ENCODE data around the gene SLC16A11.
A peak's percentile ranks its signal among the peaks of the same experiment; 100 is the strongest.

SLC16A11 gene

DNA sequence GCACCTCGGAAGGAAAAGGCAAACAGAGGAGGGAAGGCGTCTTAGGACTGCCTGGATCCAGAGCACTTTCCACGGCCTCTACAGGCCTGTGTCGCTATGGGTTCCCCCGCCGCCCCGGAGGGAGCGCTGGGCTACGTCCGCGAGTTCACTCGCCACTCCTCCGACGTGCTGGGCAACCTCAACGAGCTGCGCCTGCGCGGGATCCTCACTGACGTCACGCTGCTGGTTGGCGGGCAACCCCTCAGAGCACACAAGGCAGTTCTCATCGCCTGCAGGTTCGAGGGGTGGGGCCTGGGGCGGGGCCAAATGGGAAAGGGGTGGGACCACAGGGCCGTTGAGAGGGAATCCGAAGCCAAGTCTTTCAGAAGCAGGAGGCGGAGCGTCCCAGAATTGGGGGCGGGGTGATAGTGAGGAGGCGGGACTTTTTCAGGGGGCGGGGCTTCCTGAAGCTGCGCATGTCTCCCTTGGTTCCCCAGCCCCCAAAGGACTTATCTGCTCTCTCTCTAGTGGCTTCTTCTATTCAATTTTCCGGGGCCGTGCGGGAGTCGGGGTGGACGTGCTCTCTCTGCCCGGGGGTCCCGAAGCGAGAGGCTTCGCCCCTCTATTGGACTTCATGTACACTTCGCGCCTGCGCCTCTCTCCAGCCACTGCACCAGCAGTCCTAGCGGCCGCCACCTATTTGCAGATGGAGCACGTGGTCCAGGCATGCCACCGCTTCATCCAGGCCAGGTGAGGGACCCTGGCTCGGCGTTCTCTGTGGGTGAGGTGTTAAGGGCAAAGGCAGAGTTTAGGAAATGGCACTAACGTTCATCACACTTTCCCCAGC is 20.1 kb downstream of the SLC16A11 start:
- DNase-seq, result peak; percentile 84

DNA sequence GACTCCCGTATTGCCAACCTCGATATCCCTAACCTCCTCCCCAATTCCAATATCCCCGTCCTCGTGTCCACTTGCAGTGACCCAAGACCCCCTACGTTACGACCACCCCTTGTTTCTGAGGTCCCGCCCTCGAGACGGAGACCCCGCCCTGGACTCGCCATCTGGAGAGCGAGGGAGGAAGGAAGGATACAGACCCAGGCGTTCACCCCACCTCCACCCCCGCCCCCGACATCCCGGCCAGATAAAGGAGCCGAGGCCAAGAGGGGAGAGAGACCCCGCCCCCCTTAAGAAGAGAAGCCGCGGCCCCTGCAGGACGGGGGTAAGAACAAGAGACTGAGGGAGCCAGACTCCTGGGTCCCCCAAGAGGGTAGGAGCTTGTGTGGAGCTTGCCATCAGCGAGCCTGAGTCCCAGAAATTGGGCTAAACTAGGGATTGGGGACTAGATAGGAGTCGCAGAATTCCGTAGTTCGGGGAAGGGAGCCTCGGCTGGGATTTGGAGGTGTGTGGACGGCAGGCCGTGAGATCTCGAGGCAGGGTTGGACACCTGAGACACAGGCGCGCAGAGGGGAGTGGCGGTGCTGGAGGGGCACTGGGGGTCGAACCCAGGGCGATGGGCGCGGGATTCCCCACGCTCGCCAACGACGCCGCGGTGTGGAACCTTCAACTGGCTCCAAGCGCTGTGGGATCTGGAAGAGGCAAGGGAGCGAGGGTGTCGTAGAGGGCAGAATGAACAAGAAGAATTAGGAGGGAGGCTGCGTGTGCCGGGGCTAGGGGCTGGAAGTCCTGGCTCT is 20.9 kb downstream of the SLC16A11 start, which contains the start of gene BCL6B:
Gene BCL6B (plus strand): TSS at position 270 of the 791 bp plus-strand sequence. CDS start 622 bp downstream, outside the sequence.
- no peak for DNase-seq

DNA sequence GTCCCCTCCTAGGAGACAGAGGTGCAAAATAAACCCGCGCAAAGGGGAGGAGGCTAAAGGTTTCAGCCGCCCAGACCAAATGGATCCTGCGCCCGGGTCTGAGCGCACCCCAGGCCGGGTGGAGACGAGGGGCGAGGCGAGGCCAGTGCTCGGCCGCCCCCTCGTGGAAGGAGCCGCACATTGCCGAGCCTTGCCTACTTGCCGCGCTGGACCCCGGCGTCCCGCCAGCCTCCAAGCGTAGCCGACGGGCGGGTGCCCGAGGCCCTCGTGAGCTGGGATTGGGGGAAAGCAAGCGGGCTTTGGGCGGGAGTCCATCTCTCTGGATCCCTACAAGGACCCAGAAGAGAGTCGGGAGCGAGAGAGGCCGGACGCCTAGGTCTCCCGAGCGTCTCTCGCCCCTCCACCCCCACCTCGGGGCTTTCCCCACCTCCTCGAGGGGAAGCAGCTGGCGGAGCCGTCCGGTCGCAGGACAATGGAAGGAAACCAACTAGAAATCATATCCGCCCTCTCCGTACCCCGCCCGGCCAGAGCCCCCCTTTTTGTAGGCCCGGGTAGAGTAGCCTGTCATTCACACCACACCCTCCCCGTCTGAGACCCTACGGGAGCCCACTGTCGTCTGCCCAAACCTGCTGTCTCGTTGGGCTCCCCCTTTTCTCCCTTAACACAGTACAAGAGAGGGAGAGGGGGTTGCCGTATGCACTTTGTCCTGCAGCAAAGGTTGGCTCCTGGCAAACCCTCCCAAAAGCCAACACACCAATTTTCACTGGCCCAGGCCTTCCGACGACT is 21.7 kb downstream of the SLC16A11 start:
- peak; percentile 83 for DNase-seq

DNA sequence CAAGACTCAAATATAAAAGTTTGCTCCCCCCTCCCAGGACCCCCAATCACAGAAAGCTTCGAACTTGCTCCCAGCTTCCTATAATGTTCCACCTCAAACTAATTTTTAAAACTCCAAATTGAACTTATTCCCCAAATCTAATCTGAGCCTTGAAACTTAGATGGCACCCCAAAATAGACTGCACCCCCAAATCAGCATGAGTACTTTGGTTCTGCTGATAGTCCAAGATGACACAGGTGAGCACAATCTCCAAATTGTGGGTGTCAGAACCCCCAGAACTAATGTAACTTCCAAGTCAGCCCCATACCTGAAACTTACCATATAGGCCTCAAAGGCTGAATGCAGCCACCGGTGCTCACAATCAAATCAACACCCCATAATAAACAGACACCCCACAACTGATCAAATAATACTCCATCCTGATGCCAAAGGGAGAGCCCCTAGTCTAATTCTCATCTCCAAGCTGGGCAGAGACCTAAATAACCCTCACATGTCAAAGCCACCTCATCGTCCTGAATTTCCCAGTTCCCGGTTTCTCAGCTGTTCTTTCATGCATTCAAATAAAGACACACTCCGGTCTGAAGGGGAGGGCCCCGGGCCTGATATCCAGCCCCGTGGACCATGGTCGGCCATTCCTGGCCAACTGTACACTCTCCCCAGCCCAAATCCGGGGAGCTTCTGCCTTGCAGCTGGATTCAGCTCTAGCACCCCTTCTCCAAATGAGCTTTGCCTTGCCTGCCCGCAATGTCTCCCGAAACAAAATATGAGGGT is 22.8 kb downstream of the SLC16A11 start:
- no peak for DNase-seq

DNA sequence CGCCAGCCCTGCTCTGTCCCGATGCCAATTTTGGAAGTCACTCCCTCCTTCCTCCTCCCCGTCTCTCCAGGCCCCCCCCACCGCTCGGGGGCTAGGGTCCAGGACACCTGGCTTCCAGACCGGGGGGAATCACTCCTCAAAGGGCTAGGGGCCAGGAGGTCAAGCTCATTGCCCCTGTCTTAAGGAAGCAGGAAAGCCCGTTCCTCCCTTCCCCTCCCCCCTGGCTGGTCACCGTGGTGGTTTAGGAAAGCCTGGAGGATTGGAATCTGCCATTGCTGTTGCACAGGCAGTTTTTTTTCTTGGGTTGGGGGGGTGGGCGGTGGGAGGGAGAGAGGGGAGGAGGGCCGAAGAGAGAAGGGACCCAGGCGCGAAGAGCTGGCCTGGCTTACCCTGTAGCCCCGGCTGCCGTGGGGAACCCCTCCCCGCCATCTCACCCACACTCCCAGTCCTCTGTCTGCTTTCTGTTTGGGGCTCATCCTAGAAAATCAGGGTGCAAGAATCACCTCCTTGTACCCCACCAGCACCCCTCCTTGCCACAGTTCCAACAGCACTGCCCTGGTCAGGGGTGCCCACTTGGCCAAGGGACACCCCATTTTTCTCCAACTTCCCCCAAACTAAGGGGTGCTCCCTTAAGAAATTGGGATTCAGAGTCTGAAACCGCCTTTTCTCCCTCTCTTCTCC is 23.9 kb downstream of the SLC16A11 start:
- peak; percentile 78 for DNase-seq

DNA sequence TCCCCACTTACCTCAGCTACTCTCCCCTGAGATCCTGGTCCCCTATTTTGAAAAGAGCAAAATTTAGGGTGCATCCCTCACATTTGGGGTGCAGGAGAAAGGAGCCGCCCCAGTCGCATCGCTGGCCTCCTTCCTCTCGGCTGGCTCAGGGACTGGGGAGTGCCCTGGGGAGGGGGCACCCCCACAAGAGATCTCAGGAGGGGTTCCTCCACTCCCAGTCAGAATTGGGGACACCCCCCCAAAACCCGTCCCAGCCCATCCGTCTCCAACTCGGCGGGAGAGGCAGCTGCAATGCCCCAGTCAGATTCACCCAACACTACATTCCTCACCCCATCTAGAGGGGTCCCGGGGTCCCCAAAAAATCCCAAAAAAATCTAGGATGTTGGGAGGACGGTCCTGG is 24.5 kb downstream of the SLC16A11 start:
- DNase-seq, result no peak

DNA sequence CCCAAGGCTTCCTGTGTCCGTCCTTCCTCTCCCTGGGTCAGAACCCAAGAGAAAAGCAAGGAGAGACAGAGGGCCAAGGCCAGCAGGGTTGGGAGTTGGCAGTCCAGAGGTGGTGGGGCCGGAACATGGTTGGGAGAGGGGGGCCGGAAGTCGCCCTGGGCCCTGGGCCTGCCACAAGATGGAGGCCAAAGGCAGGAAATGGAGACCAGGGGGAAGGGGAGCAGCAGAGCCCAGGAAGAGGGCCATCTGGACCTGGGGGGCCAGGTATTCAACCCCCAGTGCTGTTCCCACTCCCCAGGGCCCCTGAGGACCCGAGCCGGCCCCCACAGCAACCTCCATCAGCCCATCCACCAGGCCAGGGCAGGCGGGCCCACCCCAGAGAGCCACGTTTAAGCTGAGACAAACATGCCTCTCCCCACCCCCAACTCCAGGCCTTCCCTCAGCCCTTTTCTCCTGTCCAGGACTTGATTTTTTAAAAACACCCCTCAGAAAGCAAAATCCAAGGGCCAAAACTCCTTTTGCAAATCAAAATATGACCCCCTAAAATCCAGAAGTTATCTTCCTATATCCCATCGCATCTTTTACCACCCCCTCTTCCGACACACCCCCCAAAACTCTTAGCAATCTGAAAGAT is 25.4 kb downstream of the SLC16A11 start:
- peak; percentile 13 for DNase-seq

DNA sequence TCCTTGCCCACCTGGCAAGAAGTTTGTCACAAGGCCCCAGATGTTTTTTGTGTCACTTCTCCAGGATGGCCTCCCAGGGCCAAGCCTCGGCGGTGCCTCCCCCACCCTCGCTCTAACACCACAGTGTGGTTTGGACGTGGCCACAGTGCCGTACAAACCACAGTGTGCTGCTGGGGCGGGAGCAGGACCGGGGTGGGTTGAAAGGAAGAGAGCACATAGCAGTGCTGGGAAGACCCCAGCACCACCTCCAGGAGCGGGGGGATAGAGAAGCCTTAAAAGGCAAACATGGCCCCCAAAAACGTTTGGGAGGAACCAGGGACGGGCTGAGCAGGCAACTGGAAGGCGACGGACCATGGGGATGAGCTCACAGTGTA is 26.1 kb downstream of the SLC16A11 start:
- DNase-seq, result no peak

DNA sequence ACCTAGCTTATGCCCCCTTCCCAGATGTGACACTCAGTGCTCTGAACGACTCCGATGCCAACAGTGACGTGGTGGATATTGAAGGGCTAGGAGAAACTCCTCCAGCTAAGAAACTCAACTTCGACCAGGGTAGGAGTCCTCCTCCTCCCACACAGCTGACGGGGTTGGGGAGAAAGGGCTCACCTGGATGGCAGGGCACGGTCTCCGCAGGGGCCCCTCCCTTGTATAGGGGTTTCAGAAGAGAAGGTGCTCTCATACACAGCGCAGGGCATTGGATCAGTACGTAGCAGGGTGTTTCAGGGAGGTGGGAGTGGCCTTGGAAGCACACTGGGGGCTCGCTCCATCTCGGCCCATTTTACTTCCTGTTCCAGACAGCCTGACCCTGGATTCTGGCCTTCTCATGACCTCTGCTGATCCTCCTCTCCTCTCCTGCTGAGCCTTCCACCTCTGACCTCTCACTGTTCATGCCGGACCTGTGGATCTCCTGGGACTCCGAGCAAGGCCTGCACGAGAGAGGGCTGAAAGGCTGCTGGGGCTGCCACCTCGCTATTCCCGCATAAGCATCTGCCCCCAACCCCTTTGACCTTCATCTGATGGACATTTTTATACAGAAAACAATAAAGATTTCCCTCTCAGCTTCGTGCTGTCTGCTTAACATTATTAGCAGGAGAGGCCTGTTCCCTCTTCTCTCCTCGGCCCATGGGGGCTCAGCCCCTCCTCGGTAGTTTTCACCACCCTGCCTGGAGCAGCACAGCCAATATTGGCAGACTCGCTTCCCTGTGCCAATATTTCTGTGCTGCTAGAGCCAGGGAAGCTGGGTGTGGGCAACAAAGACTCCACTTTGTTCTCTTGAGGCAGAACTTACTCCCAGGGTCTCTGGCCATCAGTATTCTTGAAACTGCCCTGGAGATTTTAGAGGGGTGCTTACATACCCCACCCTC is 26.7 kb downstream of the SLC16A11 start:
- no peak for DNase-seq

DNA sequence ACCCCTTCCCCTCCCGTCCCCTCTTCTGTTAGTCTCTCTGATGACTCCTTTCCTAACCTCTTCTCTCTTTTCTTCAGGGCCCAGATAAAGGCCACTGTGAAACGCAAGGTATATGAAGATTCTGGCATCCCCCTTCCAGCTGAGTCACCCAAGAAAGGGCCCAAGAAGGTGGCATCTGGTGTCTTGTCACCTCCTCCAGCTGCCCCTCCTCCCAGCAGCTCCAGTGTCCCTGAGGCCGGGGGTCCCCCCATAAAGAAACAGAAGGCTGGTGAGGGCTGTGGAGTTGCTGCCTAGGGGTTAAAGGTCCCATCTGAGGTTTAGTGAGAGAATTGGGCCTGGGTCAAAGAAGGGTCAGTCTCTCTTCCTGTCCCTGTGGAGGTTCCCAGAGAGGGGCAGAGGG is 27.5 kb downstream of the SLC16A11 start:
- no peak for DNase-seq

DNA sequence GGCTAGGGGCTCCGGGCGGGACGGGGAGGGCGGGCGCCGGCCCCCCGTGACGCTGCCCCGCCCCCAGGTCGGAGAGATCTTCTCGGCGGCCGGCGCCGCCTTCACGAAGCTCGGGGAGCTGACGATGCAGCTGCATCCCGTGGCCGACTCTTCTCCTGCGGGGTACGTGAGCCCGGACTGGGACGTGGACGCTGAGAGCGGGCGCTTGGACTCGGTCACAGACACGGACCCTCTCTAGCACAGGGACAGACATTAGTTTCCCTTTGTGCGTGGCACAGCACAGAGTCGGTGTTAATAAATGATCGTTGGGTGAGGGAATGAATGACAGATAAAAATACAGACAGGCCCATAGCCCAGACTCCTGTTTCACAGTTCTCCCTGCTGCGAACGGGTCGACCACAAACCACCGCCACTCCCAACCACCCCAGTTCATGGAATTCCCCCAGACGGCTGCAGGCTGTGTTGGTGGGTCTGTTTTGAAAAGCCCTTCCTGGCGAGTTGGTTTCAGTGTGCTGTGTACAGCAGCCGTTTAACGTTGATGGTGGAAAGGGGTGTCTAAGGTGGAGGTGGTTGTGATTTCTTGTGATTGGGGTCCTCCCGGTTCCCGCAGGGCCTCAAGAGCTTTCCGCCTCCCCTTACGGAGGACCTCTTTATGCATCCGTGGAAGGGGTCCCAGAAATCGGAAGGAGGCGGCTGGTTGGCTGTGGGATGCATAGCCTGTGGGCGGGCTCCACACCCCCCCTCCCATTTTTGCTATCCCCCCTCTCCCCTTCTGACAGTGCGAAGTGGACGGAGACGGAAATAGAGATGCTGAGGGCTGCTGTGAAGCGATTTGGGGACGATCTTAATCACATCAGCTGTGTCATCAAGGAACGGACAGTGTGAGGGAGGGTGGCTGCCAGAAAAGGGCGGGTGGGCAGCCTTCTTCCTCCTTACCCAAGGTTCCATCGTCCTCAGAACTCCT is 28.6 kb downstream of the SLC16A11 start:
- peak; percentile 63 for DNase-seq

DNA sequence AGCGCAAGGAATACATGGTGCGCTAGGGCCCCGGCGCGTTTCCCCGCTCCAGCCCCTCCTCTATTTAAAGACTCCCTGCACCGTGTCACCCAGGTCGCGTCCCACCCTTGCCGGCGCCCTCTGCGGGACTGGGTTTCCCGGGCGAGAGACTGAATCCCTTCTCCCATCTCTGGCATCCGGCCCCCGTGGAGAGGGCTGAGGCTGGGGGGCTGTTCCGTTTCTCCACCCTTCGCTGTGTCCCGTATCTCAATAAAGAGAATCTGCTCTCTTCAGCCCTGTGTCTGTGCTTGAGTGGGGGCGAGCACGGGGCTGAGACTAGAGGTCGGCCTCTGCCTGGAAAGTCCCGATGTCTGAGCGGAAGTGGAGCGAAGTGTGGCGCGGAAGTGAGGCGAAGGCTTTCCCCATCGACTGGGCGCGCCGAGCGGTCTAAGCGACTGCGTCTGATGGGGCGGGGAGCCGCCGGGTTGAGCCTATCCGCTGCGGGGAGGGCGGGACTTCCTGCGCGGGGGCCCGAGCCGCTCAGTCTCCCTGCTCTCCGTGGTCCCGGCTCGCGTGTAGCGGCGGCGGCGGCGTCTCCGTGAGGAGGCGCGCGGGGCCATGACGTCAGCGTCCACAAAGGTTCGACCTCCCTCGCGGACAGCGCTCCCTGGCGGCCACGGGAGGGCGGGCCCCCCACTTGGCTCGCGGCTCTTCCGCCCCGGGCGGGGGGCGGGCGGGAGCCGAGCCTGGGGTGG is 29.5 kb downstream of the SLC16A11 start:
- peak; percentile 99 for DNase-seq

DNA sequence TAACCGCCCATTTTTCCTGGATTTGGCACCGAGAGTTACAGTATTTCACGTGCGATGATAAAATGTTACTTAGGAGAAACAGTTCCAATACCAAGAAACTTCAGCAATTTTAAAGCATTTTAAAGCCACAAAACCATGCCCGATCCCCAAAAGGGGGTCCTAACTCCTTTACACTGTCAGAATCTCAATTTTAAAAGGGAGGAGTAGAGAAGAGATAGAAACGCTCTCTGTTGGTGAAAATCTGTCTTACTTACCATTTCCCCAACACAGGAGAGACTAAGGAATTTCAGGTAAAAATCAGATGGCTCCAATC is 32.0 kb downstream of the SLC16A11 start:
- no peak for DNase-seq

DNA sequence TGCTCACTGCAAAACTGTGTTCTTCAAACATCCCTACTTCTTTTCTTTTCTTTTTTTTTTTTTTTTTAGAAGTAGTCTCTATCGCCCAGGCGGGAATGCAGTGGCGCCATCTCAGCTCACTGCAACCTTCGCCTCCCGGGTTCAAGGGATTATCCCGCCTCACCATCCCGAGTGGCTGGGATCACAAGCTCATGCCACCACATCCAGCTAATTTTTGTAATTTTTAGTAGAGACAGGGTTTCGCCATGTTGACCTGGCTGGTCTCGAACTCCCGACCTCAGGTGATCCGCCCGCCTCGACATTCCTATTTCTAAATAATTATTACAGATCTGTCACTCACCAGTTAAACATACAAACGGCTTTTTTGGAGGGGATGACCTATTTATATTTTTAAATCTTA is 32.5 kb downstream of the SLC16A11 start:
- DNase-seq, result no peak

DNA sequence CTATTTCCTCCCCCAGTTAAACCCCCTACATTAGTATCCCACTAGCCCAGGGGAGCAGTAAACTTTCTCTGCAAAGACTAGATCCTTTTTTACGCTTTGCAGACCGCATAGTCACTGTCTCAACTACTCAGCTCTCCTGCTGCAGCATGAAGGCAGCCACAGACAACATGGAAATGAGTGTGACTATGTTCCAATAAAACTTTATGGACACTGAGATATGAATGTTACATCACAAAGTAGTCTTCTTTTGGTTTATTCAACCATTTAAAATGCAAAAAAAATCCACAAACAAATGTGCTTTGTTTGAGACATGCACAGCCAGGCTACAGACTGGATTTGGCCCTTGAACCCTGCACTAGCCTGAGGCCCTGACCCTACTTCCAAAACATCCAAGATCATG is 33.4 kb downstream of the SLC16A11 start:
- no peak for DNase-seq

DNA sequence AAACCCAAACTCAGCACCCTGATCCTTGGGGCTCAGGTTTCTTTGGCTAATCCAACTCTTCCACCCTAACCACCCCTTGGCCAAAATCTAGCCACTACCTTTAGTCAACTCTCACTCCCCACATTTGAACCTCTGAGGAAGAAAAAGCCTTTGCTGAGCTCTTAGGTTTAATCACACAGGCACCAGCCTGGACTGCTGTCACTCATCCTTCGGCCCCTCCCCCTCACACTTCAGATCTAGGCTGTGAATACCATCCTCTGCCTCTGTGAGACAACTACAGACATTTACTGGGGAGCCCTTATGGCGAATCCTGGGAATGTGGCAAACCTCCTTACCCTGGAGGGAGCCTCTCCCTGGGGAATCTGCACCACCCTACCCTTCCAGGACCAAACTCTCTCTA is 36.7 kb downstream of the SLC16A11 start:
- peak; percentile 17 for DNase-seq

DNA sequence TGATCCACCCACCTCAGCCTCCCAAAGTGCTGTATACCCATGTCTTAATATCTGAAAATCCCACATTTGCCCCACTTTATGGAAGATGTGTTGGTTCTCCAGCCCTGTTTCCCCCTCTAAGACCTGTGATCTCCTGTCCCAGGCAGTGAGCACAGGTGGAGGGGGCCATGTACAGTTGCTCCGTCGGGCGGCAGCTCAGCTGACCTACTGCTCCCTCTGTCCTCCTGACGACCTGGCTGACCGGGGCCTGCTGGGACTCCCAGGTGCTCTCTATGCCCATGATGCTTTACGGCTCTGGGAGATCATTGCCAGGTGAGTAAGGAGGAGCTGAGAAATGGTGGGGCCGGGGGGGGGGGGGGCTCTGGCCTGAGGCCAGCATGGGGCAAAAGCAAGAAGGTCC is 38.2 kb downstream of the SLC16A11 start:
- no peak for DNase-seq

Data from NCI-H82 (cell line).